Measurements from ENCODE around the gene BNIPL. TPM values are rescaled to one million over a fixed set of nuclear protein-coding genes. Genes with fewer than 3 reads are reported as not detected.

BNIPL gene
- polyA plus RNA-seq, 4 donors, result 0.27 to 0.89 (median 0.62) TPM

- Histone ChIP-seq H3K36me3 (ENCODE audit: control insufficient read depth in 3 of 3, insufficient read depth in 2 of 3, low read depth in 1 of 3, low read length in 3 of 3) (peaks cover 0 to 9% (median 2%) of the 10 kb centered on the region in 3 donors), H3K9me3 (ENCODE audit: control insufficient read depth in 2 of 2, insufficient read depth in 1 of 2, low read depth in 1 of 2, low read length in 1 of 2) (no peaks in the 10 kb centered on the region), H3K27ac (ENCODE audit: low read depth in 1 of 3, low read length in 2 of 3) (peak overlapping the region; percentile 71 to 82 (median 76)), H3K4me1 (ENCODE audit: control insufficient read depth in 3 of 3, insufficient read depth in 2 of 3, low read depth in 1 of 3, low read length in 2 of 3) (peaks cover 4 to 37% (median 9%) of the 10 kb centered on the region in 3 donors), H3K27me3 (ENCODE audit: control insufficient read depth in 3 of 3, insufficient read depth in 3 of 3, low read length in 3 of 3) (no peaks in the 10 kb centered on the region), H3K4me3 (ENCODE audit: low read depth in 1 of 3, low read length in 3 of 3) (no peak overlapping the region)
- WGBS, 3 donors, result 37 to 68% (median 56%) methylated on average over 14 of the region's 14 CpGs
- DNase-seq, result peak; percentile 92 to 94
- no peak for FAIRE-seq
Observed at GRCh38 chr1:151012684-151013471, 23.5 kb upstream of the BNIPL start.

- H3K4me3 ChIP-seq (ENCODE audit: low read depth in 1 of 3, low read length in 3 of 3), result no peak overlapping the region
- no peak for FAIRE-seq
Observed at GRCh38 chr1:151013518-151013917, 22.9 kb upstream of the BNIPL start.

GRCh38 chr1:151024540-151025146 is 11.7 kb upstream of the BNIPL start:
- 32 to 52% (median 46%) methylated on average over 6 of the region's 6 CpGs for WGBS, 3 donors
- Histone ChIP-seq H3K27me3 (ENCODE audit: control insufficient read depth in 3 of 3, insufficient read depth in 3 of 3, low read length in 3 of 3) (no peaks in the 10 kb centered on the region), H3K4me1 (ENCODE audit: control insufficient read depth in 3 of 3, insufficient read depth in 2 of 3, low read depth in 1 of 3, low read length in 2 of 3) (no peaks in the 10 kb centered on the region), H3K4me3 (ENCODE audit: low read depth in 1 of 3, low read length in 3 of 3) (no peak overlapping the region), H3K36me3 (ENCODE audit: control insufficient read depth in 3 of 3, insufficient read depth in 2 of 3, low read depth in 1 of 3, low read length in 3 of 3) (peaks cover 0 to 51% (median 5%) of the 10 kb centered on the region in 3 donors), H3K9me3 (ENCODE audit: control insufficient read depth in 2 of 2, insufficient read depth in 1 of 2, low read depth in 1 of 2, low read length in 1 of 2) (no peaks in the 10 kb centered on the region), H3K27ac (ENCODE audit: low read depth in 1 of 3, low read length in 2 of 3) (no peak overlapping the region)
- DNase-seq, result peak; percentile 73 to 76
- no peak for FAIRE-seq

More at GRCh38 chr1:151013518-151013917, 22.9 kb upstream of the BNIPL start:
- Histone ChIP-seq H3K27ac (ENCODE audit: low read depth in 1 of 3, low read length in 2 of 3) (peak overlapping the region; percentile 57 to 82 (median 76)), H3K4me1 (ENCODE audit: control insufficient read depth in 3 of 3, insufficient read depth in 2 of 3, low read depth in 1 of 3, low read length in 2 of 3) (peaks cover 4 to 34% (median 9%) of the 10 kb centered on the region in 3 donors), H3K27me3 (ENCODE audit: control insufficient read depth in 3 of 3, insufficient read depth in 3 of 3, low read length in 3 of 3) (no peaks in the 10 kb centered on the region), H3K36me3 (ENCODE audit: control insufficient read depth in 3 of 3, insufficient read depth in 2 of 3, low read depth in 1 of 3, low read length in 3 of 3) (peaks cover 0 to 10% (median 5%) of the 10 kb centered on the region in 3 donors), H3K9me3 (ENCODE audit: control insufficient read depth in 2 of 2, insufficient read depth in 1 of 2, low read depth in 1 of 2, low read length in 1 of 2) (no peaks in the 10 kb centered on the region)
- DNase-seq, result peak; percentile 65 to 70
- WGBS, 3 donors, result 12 to 41% (median 29%) methylated on average over 2 of the region's 2 CpGs

GRCh38 chr1:151026460-151026859 is 9.9 kb upstream of the BNIPL start:
- Histone ChIP-seq H3K27ac (ENCODE audit: low read depth in 1 of 3, low read length in 2 of 3) (no peak overlapping the region), H3K9me3 (ENCODE audit: control insufficient read depth in 2 of 2, insufficient read depth in 1 of 2, low read depth in 1 of 2, low read length in 1 of 2) (no peaks in the 10 kb centered on the region), H3K36me3 (ENCODE audit: control insufficient read depth in 3 of 3, insufficient read depth in 2 of 3, low read depth in 1 of 3, low read length in 3 of 3) (peaks cover 0 to 54% (median 11%) of the 10 kb centered on the region in 3 donors), H3K4me3 (ENCODE audit: low read depth in 1 of 3, low read length in 3 of 3) (no peak overlapping the region), H3K4me1 (ENCODE audit: control insufficient read depth in 3 of 3, insufficient read depth in 2 of 3, low read depth in 1 of 3, low read length in 2 of 3) (no peaks in the 10 kb centered on the region), H3K27me3 (ENCODE audit: control insufficient read depth in 3 of 3, insufficient read depth in 3 of 3, low read length in 3 of 3) (no peaks in the 10 kb centered on the region)
- DNase-seq (no peak), FAIRE-seq (no peak)

GRCh38 chr1:151032164-151032563 is 4.2 kb upstream of the BNIPL start:
- peaks cover 0 to 58% (median 14%) of the 10 kb centered on the region in 3 donors for H3K36me3 ChIP-seq (ENCODE audit: control insufficient read depth in 3 of 3, insufficient read depth in 2 of 3, low read depth in 1 of 3, low read length in 3 of 3)
- H3K27me3 ChIP-seq (ENCODE audit: control insufficient read depth in 3 of 3, insufficient read depth in 3 of 3, low read length in 3 of 3), result no peaks in the 10 kb centered on the region
- no peak for FAIRE-seq
- no peak overlapping the region for H3K4me3 ChIP-seq (ENCODE audit: low read depth in 1 of 3, low read length in 3 of 3)
- WGBS, 3 donors, result 98 to 100% (median 98%) methylated on average over 8 of the region's 8 CpGs
- no peak overlapping the region for H3K27ac ChIP-seq (ENCODE audit: low read depth in 1 of 3, low read length in 2 of 3)
- no peaks in the 10 kb centered on the region for H3K4me1 ChIP-seq (ENCODE audit: control insufficient read depth in 3 of 3, insufficient read depth in 2 of 3, low read depth in 1 of 3, low read length in 2 of 3)
- no peak for DNase-seq
- H3K9me3 ChIP-seq (ENCODE audit: control insufficient read depth in 2 of 2, insufficient read depth in 1 of 2, low read depth in 1 of 2, low read length in 1 of 2), result no peaks in the 10 kb centered on the region

GRCh38 chr1:151035167-151035566 is 1.2 kb upstream of the BNIPL start:
- FAIRE-seq (no peak), DNase-seq (no peak)
- no peaks in the 10 kb centered on the region for H3K27me3 ChIP-seq (ENCODE audit: control insufficient read depth in 3 of 3, insufficient read depth in 3 of 3, low read length in 3 of 3)
- no peaks in the 10 kb centered on the region for H3K4me1 ChIP-seq (ENCODE audit: control insufficient read depth in 3 of 3, insufficient read depth in 2 of 3, low read depth in 1 of 3, low read length in 2 of 3)
- peaks cover 0 to 37% (median 12%) of the 10 kb centered on the region in 3 donors for H3K36me3 ChIP-seq (ENCODE audit: control insufficient read depth in 3 of 3, insufficient read depth in 2 of 3, low read depth in 1 of 3, low read length in 3 of 3)
- H3K9me3 ChIP-seq (ENCODE audit: control insufficient read depth in 2 of 2, insufficient read depth in 1 of 2, low read depth in 1 of 2, low read length in 1 of 2), result no peaks in the 10 kb centered on the region
- H3K27ac ChIP-seq (ENCODE audit: low read depth in 1 of 3, low read length in 2 of 3), result no peak overlapping the region
- 86 to 93% (median 92%) methylated on average over 3 of the region's 3 CpGs for WGBS, 3 donors
- H3K4me3 ChIP-seq (ENCODE audit: low read depth in 1 of 3, low read length in 3 of 3), result no peak overlapping the region

GRCh38 chr1:151037032-151037431 is 646 bp downstream of the BNIPL start:
- Histone ChIP-seq H3K27ac (ENCODE audit: low read depth in 1 of 3, low read length in 2 of 3) (no peak overlapping the region), H3K27me3 (ENCODE audit: control insufficient read depth in 3 of 3, insufficient read depth in 3 of 3, low read length in 3 of 3) (no peaks in the 10 kb centered on the region), H3K9me3 (ENCODE audit: control insufficient read depth in 2 of 2, insufficient read depth in 1 of 2, low read depth in 1 of 2, low read length in 1 of 2) (no peaks in the 10 kb centered on the region), H3K4me1 (ENCODE audit: control insufficient read depth in 3 of 3, insufficient read depth in 2 of 3, low read depth in 1 of 3, low read length in 2 of 3) (no peaks in the 10 kb centered on the region), H3K4me3 (ENCODE audit: low read depth in 1 of 3, low read length in 3 of 3) (no peak overlapping the region), H3K36me3 (ENCODE audit: control insufficient read depth in 3 of 3, insufficient read depth in 2 of 3, low read depth in 1 of 3, low read length in 3 of 3) (peaks cover 0 to 26% (median 9%) of the 10 kb centered on the region in 3 donors)
- FAIRE-seq (no peak), DNase-seq (no peak)
- WGBS, 3 donors, result 74 to 84% (median 75%) methylated on average over 6 of the region's 6 CpGs

- FAIRE-seq, result no peak
- Histone ChIP-seq H3K27me3 (ENCODE audit: control insufficient read depth in 3 of 3, insufficient read depth in 3 of 3, low read length in 3 of 3) (no peaks in the 10 kb centered on the region), H3K4me3 (ENCODE audit: low read depth in 1 of 3, low read length in 3 of 3) (no peak overlapping the region), H3K4me1 (ENCODE audit: control insufficient read depth in 3 of 3, insufficient read depth in 2 of 3, low read depth in 1 of 3, low read length in 2 of 3) (no peaks in the 10 kb centered on the region), H3K36me3 (ENCODE audit: control insufficient read depth in 3 of 3, insufficient read depth in 2 of 3, low read depth in 1 of 3, low read length in 3 of 3) (peaks cover 0 to 14% (median 5%) of the 10 kb centered on the region in 3 donors), H3K27ac (ENCODE audit: low read depth in 1 of 3, low read length in 2 of 3) (no peak overlapping the region), H3K9me3 (ENCODE audit: control insufficient read depth in 2 of 2, insufficient read depth in 1 of 2, low read depth in 1 of 2, low read length in 1 of 2) (no peaks in the 10 kb centered on the region)
- 93 to 96% (median 94%) methylated on average over 3 of the region's 3 CpGs for WGBS, 3 donors
- DNase-seq, result no peak
Observed at GRCh38 chr1:151039521-151039920, 3.1 kb downstream of the BNIPL start.

All from small intestine (tissue), 7 donors.